HG03196 (cell line): ENCODE data around the gene LPIN1.
A peak's percentile ranks its signal among the peaks of the same experiment; 100 is the strongest.

Source experiments
- ATAC-seq: cut with Tn5 transposase; IDR thresholded peaks from one replicate; pipeline ENCODE4 v1.9.1; 2021; ENCODE audit not compliant: unreplicated experiment

Gene LPIN1

GRCh38 chr2:11746376-11746806, at the start of gene LPIN1:
Gene LPIN1 (plus strand): TSS chr2:11746632. CDS start chr2:11765542, 18,910 bp downstream.
- peak; percentile 39 for ATAC-seq

- no peak for ATAC-seq
These were observed 49.7 kb upstream of the LPIN1 start for GRCh38 chr2:11696736-11697102.

- no peak for ATAC-seq
These were observed 49.1 kb upstream of the LPIN1 start for GRCh38 chr2:11697103-11697871.

- ATAC-seq = no peak
These were observed 48.2 kb upstream of the LPIN1 start for GRCh38 chr2:11698009-11698922.

- ATAC-seq = no peak
These were observed 46.5 kb upstream of the LPIN1 start for GRCh38 chr2:11699686-11700670.

- no peak for ATAC-seq
These were observed 45.2 kb upstream of the LPIN1 start for GRCh38 chr2:11701206-11701605.

GRCh38 chr2:11701751-11702301, 44.6 kb upstream of the LPIN1 start:
- no peak for ATAC-seq

- no peak for ATAC-seq
These were observed 43.5 kb upstream of the LPIN1 start for GRCh38 chr2:11702946-11703345.

- no peak for ATAC-seq
These were observed 42.7 kb upstream of the LPIN1 start for GRCh38 chr2:11703700-11704099.

- no peak for ATAC-seq
These were observed 41.4 kb upstream of the LPIN1 start for GRCh38 chr2:11705063-11705462.

GRCh38 chr2:11705711-11706110, 40.7 kb upstream of the LPIN1 start:
- ATAC-seq = no peak

GRCh38 chr2:11708106-11708505, 38.3 kb upstream of the LPIN1 start:
- no peak for ATAC-seq

GRCh38 chr2:11709293-11709692, 37.1 kb upstream of the LPIN1 start:
- ATAC-seq = no peak

- no peak for ATAC-seq
These were observed 36.2 kb upstream of the LPIN1 start for GRCh38 chr2:11710210-11710609.

GRCh38 chr2:11710632-11711353, 35.6 kb upstream of the LPIN1 start:
- ATAC-seq = no peak

GRCh38 chr2:11711354-11711716, 35.1 kb upstream of the LPIN1 start:
- ATAC-seq = no peak

GRCh38 chr2:11711751-11712150, 34.7 kb upstream of the LPIN1 start:
- no peak for ATAC-seq

- ATAC-seq = no peak
These were observed 33.6 kb upstream of the LPIN1 start for GRCh38 chr2:11712866-11713265.

GRCh38 chr2:11713815-11714214, 32.6 kb upstream of the LPIN1 start:
- ATAC-seq = no peak
